GM06990 (cell line): ENCODE measurements around the gene PLN.

Experiments
- DNase-seq: peaks from one replicate; pipeline ENCODE4 v3.0.0-alpha.2; 2011; ENCODE audit not compliant: insufficient read length; ENCODE audit errors: extremely low read depth
- H3K27me3 ChIP-seq: replicated peaks from 2 replicates; pipeline ENCODE4 v1.6.0; 2011; ENCODE audit warnings: low read length; ENCODE audit not compliant: control insufficient read depth, insufficient read depth
- H3K36me3 ChIP-seq: 2 replicates; pipeline ENCODE4 v1.5.1; 2011; ENCODE audit warnings: low read length; ENCODE audit not compliant: control insufficient read depth, insufficient read depth
- H3K4me3 ChIP-seq: replicated peaks from 2 replicates; pipeline ENCODE4 v1.5.1; 2011; ENCODE audit warnings: low read depth, mild to moderate bottlenecking, control low read depth, low read length
- TF ChIP-seq, protein P1 (sequence below): IDR thresholded peaks from 2 replicates; pipeline ENCODE4 v1.5.1; 2011; ENCODE audit warnings: low read length, control low read depth, mild to moderate bottlenecking, inconsistent platforms; ENCODE audit not compliant: insufficient read depth, poor library complexity, severe bottlenecking

Gene PLN

GRCh38 chr6:118548136-118548535 lies at the start of gene PLN:
Gene PLN (plus strand): TSS chr6:118548296. CDS start chr6:118558922, 10,626 bp downstream.
- no peak for DNase-seq
- Histone ChIP-seq H3K4me3 (no peak within 1 kb of the TSS), H3K27me3 (no peaks in the 10 kb centered on the region), H3K36me3 (no peaks in the 10 kb centered on the region)
- TF ChIP-seq, protein P1, sequence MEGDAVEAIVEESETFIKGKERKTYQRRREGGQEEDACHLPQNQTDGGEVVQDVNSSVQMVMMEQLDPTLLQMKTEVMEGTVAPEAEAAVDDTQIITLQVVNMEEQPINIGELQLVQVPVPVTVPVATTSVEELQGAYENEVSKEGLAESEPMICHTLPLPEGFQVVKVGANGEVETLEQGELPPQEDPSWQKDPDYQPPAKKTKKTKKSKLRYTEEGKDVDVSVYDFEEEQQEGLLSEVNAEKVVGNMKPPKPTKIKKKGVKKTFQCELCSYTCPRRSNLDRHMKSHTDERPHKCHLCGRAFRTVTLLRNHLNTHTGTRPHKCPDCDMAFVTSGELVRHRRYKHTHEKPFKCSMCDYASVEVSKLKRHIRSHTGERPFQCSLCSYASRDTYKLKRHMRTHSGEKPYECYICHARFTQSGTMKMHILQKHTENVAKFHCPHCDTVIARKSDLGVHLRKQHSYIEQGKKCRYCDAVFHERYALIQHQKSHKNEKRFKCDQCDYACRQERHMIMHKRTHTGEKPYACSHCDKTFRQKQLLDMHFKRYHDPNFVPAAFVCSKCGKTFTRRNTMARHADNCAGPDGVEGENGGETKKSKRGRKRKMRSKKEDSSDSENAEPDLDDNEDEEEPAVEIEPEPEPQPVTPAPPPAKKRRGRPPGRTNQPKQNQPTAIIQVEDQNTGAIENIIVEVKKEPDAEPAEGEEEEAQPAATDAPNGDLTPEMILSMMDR, result no peak

DNA sequence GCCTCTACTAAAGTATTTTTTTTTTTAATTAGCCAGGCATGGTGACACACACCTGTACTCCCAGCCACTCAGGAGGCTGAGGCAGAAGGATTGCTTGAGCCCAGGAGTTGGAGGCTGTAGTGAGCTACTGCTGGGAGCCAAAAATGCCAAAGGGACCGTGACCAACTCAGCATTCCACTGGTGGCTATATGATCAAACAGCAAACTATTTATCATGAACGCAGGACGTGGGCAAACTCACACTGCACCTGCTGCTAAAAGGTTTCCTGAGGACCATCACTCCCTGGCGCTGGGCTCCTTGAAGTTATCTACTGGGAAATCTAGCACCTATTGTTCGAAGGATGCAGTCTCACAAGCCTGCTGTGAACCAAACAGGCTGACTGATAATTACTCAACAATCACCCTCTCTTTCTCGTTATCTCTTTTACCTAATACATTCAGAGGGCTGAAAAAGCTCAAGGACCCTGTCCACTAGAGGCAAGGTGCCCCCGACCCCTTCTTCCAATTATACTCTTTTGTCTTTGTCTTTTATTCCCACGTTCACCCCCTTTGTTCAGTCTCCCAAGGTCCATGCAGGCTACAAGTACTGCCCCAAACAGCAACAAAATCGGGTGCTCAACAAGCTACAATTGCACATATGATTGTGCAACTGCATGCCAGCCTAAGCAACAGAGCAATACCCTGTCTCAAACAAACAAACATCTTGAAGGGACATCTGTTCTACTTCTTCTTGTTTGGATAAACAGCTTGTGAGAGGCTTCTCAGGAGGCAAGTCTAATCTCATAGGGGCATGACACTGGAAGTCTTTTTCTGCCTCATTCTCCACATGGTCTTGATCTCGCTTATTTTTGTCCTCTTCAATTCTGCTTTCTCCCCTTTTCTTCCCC lies 47.7 kb upstream of the PLN start:
- no peaks in the 10 kb centered on the region for H3K36me3 ChIP-seq
- H3K4me3 ChIP-seq, result no peak overlapping the region
- DNase-seq, result no peak
- TF ChIP-seq, protein P1, result no peak
- no peaks in the 10 kb centered on the region for H3K27me3 ChIP-seq

- H3K4me3 ChIP-seq, result no peak overlapping the region
- H3K27me3 ChIP-seq, result no peaks in the 10 kb centered on the region
- no peak for DNase-seq
- no peaks in the 10 kb centered on the region for H3K36me3 ChIP-seq
- TF ChIP-seq, protein P1, result no peak
These were observed 47.0 kb upstream of the PLN start for GRCh38 chr6:118501099-118501498.

DNA sequence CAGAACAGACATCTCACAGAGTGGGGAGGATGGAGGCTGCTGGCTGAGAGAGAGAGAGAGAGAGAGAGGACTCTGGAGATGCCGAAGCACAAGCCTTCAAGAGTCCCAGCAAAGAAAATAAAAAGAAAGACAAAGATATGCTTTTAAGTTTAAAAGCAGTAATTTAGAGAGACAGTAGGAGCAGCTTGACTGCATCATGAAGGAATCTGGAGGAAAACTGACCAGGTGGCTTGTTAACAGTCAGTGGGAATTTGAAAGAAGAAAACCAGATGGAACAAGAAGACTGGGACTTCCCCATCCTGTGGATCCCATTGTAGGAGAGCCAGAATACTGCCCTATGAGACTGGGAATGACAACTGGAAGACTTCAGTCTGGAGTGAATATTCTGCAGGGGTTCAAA lies 46.3 kb upstream of the PLN start:
- no peak for DNase-seq
- TF ChIP-seq, protein P1, result no peak
- Histone ChIP-seq H3K27me3 (no peaks in the 10 kb centered on the region), H3K36me3 (no peaks in the 10 kb centered on the region), H3K4me3 (no peak overlapping the region)

DNA sequence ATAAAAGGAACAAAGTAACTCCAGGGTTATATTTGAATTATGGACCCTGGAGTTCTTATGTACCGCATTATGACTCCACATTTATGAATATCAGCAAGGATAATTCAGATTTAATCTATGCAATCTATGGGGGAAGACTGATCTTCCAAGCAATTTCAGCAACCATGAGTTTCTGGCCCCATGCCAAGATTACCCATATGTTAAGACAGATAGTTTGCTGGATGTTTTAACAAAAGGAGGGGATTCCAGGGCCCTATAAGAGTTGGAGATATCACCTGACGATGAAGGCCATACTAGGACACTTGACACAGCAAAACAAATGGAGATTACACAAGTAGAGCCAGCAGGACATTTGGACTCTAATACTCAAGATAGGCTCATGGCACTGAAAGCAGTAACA lies 45.9 kb upstream of the PLN start:
- Histone ChIP-seq H3K4me3 (no peak overlapping the region), H3K36me3 (no peaks in the 10 kb centered on the region), H3K27me3 (no peaks in the 10 kb centered on the region)
- no peak for DNase-seq
- TF ChIP-seq, protein P1, result no peak

GRCh38 chr6:118504611-118505010 lies 43.5 kb upstream of the PLN start:
- H3K27me3 ChIP-seq, result no peaks in the 10 kb centered on the region
- TF ChIP-seq, protein P1, result no peak
- H3K4me3 ChIP-seq, result no peak overlapping the region
- H3K36me3 ChIP-seq, result no peaks in the 10 kb centered on the region
- no peak for DNase-seq
